A549 (cell line): ENCODE data around the gene OR2V1. TPM values are rescaled to one million over a fixed set of nuclear protein-coding genes. Genes with fewer than 3 reads are reported as not detected.
A peak's percentile ranks its signal among the peaks of the same experiment; 100 is the strongest.

Experiments used
- ATAC-seq, 2 experiments: fragments of 200-7000 bp in 1 of 2; fragments of >200 bp in 1 of 2; cut with Nextera tagmentation in 1 of 2; cut with Tn5 transposase in 1 of 2; 3 replicates each; pipeline versions ENCODE4 v1.8.0 to v1.9.1; 2018 to 2020; ENCODE audit warnings: mild to moderate bottlenecking in 1 of 2, moderate library complexity in 1 of 2
- CTCF ChIA-PET: fragments of 300-600 bp; sonication (Branson Sonifier 250); formaldehyde crosslinking; extraction: SDS; loops from one replicate; lab custom pipeline; 2021; ENCODE audit warnings: antibody characterized with exemption, inconsistent platforms; lab: Yijun Ruan, JAX
- POLR2A ChIA-PET: fragments of 350-600 bp; formaldehyde crosslinking; extraction: SDS; loops from one replicate; lab custom pipeline; 2021; ENCODE audit warnings: antibody characterized with exemption, inconsistent platforms; lab: Yijun Ruan, JAX
- DNase-seq, 2 experiments: peaks; one replicate each; pipeline versions ENCODE4 v3.0.0 to v3.0.0-alpha.2; 2011 to 2016; ENCODE audit warnings: low read depth in 1 of 2, low spot score in 1 of 2
- FAIRE-seq: peaks from 2 replicates; lab custom pipeline; 2011; peaks lifted over from hg19 to GRCh38; lab: Jason Lieb, UNC
- H3K27ac ChIP-seq, 2 experiments: fragments of >200 bp; sonication (Bioruptor Twin); formaldehyde crosslinking; 3 replicates each; pipeline ENCODE4 v1.5.1; 2016 to 2017
- H3K4me1 ChIP-seq: fragments of >200 bp; sonication (Bioruptor Twin); formaldehyde crosslinking; 3 replicates; pipeline ENCODE4 v1.6.1; 2016
- H3K4me2 ChIP-seq: fragments of >200 bp; sonication (Bioruptor Twin); formaldehyde crosslinking; 3 replicates; pipeline ENCODE4 v1.6.1; 2016
- H3K4me3 ChIP-seq: fragments of >200 bp; sonication (Bioruptor Twin); formaldehyde crosslinking; 3 replicates; pipeline ENCODE4 v1.5.1; 2016
- H3K9me3 ChIP-seq: fragments of >200 bp; sonication (Bioruptor Twin); formaldehyde crosslinking; 3 replicates; pipeline ENCODE4 v1.6.1; 2016
- CHD4 ChIP-seq: fragments of 200-600 bp; sonication (generic); IDR thresholded peaks from 2 replicates; pipeline ENCODE4 v1.6.1; 2016; ENCODE audit warnings: antibody characterized with exemption, mild to moderate bottlenecking, borderline replicate concordance
- EHMT2 ChIP-seq: fragments of 200-600 bp; sonication (generic); IDR thresholded peaks from 2 replicates; pipeline ENCODE4 v1.6.1; 2016; ENCODE audit warnings: antibody characterized with exemption, low read depth, mild to moderate bottlenecking, moderate library complexity
- EP300 ChIP-seq, 2 experiments: fragments of >200 bp; sonication (Bioruptor Twin); formaldehyde crosslinking; IDR thresholded peaks; 2 replicates in 1 of 2; 3 replicates in 1 of 2; pipeline ENCODE4 v1.6.1; 2016 to 2017
- FOSB ChIP-seq: fragments of 250-450 bp; sonication (Bioruptor Pico); IDR thresholded peaks from 2 replicates; pipeline ENCODE4 v1.5.0; 2020; ENCODE audit warnings: mild to moderate bottlenecking, moderate library complexity
- MYC ChIP-seq: IDR thresholded peaks from 2 replicates; pipeline ENCODE4 v1.6.1; 2012; ENCODE audit warnings: mild to moderate bottlenecking, inconsistent platforms, low read length, improper control_type of control experiment, borderline replicate concordance
- NFE2L2 ChIP-seq: fragments of 150-350 bp; conservative IDR thresholded peaks from 2 replicates; pipeline ENCODE4 v1.6.1; 2014; ENCODE audit warnings: low read length
- PHF8 ChIP-seq: fragments of 200-600 bp; sonication (generic); IDR thresholded peaks from 2 replicates; pipeline ENCODE4 v1.6.1; 2016; ENCODE audit warnings: low read depth, mild to moderate bottlenecking, antibody characterized with exemption, moderate library complexity, borderline replicate concordance
- POLR2A ChIP-seq: IDR thresholded peaks from 2 replicates; pipeline ENCODE4 v1.6.1; 2012; ENCODE audit warnings: mild to moderate bottlenecking, low read length
- POLR2AphosphoS2 ChIP-seq: conservative IDR thresholded peaks from 2 replicates; pipeline ENCODE4 v1.6.1; 2012; ENCODE audit warnings: low read length, improper control_type of control experiment, inconsistent platforms
- SMC3 ChIP-seq: fragments of >200 bp; sonication (Bioruptor Twin); formaldehyde crosslinking; IDR thresholded peaks from 3 replicates; pipeline ENCODE4 v1.6.1; 2018; ENCODE audit warnings: inconsistent platforms
- TFCP2L1 ChIP-seq: fragments of 250-450 bp; sonication (Bioruptor Pico); IDR thresholded peaks from 2 replicates; pipeline ENCODE4 v1.5.0; 2021; ENCODE audit warnings: mild to moderate bottlenecking
- WGBS: methylation state at CpG from one replicate; pipeline ENCODE4 v1.1.6; 2017; ENCODE audit errors: missing lambda C conversion rate; 5-methylcytosine and 5-hydroxymethylcytosine counted together
- polyA plus RNA-seq, 4 experiments: library from polyadenylated mRNA; depleted of rRNA in 3 of 4; stranded (reverse); fragments of >200 nt; fragmentation: RNase III in 1 of 4; extraction: RNeasy Plus Mini Kit Qiagen cat#74134 plus additional on column Dnase treatment in 1 of 4; gene quantifications; 2 replicates in 3 of 4; 3 replicates in 1 of 4; pipeline ENCODE4 v1.2.3, GENCODE V29; 2011 to 2017
- TF ChIP-seq, protein P1 (sequence below): fragments of >200 bp; sonication (Bioruptor Twin); formaldehyde crosslinking; IDR thresholded peaks from 3 replicates; pipeline ENCODE4 v1.5.1; 2016
- TF ChIP-seq, protein P2 (sequence below): fragments of 250-450 bp; sonication (Bioruptor Pico); IDR thresholded peaks from 2 replicates; pipeline ENCODE4 v1.5.0; 2021; ENCODE audit warnings: mild to moderate bottlenecking, moderate library complexity, borderline replicate concordance
- TF ChIP-seq, protein P3 (sequence below): fragments of 200-600 bp; sonication (generic); IDR thresholded peaks from 2 replicates; pipeline ENCODE4 v1.6.1; 2016; ENCODE audit warnings: antibody characterized with exemption, mild to moderate bottlenecking, moderate library complexity

The OR2V1 gene
- polyA plus RNA-seq, 2 of the 4 experiments (the other 2 are of a cell fraction) = not detected

DNA sequence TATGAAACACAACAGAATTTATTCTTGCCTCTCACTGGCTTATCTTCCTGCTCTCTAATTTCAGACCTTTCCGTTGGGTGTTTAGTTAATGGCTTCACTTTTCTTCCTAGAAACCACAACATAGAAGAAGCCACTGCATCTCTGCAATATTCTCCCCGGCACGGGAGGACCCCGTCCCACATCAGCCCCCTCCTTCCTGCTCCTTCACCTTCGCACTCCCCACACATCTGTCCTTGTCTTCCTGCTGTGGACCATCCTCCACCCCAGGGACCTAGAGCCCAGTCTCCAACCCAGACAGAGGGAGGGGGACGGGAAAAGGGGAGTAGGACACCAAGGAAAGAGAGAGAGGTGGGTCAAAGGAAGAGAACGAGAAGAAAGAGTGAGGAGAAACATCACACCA lies 1.4 kb downstream of the OR2V1 start:
- ChIA-PET POLR2A (no interaction called here), CTCF (no interaction called here)
- Histone ChIP-seq H3K4me1 (peaks cover 18% of the 10 kb centered on the region), H3K4me2 (no peak overlapping the region), H3K27ac (peak overlapping the region in 1 of 2 experiments; percentile 6; a peak in 1 of 6 replicates), H3K9me3 (no peaks in the 10 kb centered on the region), H3K4me3 (no peak overlapping the region)
- FAIRE-seq = no peak
- 53% methylated on average over 7 of the region's 7 CpGs for WGBS
- no peak for DNase-seq
- ATAC-seq = no peak
- no peak for TF ChIP-seq POLR2A
- no peak for TF ChIP-seq PHF8
- TF ChIP-seq, protein P1, sequence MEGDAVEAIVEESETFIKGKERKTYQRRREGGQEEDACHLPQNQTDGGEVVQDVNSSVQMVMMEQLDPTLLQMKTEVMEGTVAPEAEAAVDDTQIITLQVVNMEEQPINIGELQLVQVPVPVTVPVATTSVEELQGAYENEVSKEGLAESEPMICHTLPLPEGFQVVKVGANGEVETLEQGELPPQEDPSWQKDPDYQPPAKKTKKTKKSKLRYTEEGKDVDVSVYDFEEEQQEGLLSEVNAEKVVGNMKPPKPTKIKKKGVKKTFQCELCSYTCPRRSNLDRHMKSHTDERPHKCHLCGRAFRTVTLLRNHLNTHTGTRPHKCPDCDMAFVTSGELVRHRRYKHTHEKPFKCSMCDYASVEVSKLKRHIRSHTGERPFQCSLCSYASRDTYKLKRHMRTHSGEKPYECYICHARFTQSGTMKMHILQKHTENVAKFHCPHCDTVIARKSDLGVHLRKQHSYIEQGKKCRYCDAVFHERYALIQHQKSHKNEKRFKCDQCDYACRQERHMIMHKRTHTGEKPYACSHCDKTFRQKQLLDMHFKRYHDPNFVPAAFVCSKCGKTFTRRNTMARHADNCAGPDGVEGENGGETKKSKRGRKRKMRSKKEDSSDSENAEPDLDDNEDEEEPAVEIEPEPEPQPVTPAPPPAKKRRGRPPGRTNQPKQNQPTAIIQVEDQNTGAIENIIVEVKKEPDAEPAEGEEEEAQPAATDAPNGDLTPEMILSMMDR = no peak

DNA sequence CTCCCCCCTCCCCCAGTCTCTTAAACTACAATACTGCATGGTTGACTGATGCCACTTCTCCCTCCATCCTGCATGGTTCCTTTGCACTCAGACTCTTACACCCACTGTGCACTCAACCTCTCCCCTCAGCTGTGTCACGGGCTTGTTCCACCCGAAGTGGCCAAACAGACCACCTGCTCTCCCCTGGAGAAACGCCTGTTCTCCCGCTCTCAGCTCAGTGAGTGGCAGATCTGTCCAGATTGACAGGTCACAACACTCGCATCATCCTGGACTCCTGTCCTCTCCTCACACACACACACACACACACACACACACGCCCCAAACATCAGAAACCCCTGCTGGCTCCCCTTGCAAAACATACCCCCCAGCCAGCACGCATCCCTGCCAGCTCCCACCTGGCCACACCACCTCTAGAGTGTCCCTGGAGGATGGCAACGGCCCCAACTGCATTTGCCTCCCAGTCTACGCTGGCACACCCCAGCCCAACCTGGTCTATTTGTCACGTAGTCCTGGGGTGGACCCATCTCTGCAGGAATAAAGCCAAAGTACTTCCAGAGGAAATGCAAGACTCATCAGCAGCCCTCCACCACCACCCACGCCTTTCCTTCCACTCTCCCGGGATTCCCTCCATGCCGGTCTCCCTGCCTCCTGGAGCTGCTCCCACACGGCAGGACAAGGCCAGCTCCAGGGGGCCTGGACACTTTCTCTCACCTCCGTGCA lies 2.9 kb downstream of the OR2V1 start:
- H3K4me2 ChIP-seq = no peak overlapping the region
- no peak for FAIRE-seq
- H3K4me3 ChIP-seq = no peak overlapping the region
- 71% methylated on average over 15 of the region's 15 CpGs for WGBS
- no peak for DNase-seq
- ChIA-PET POLR2A (no interaction called here), CTCF (interaction anchor here (0.6 to 1.9 kb wide), 5 partner anchors 10 to 260 kb away, joined by 3 to 5 read pairs (median 4); no protein-coding TSS in a partner anchor)
- no peak for TF ChIP-seq NFE2L2
- TF ChIP-seq MYC = no peak
- TF ChIP-seq, protein P2, sequence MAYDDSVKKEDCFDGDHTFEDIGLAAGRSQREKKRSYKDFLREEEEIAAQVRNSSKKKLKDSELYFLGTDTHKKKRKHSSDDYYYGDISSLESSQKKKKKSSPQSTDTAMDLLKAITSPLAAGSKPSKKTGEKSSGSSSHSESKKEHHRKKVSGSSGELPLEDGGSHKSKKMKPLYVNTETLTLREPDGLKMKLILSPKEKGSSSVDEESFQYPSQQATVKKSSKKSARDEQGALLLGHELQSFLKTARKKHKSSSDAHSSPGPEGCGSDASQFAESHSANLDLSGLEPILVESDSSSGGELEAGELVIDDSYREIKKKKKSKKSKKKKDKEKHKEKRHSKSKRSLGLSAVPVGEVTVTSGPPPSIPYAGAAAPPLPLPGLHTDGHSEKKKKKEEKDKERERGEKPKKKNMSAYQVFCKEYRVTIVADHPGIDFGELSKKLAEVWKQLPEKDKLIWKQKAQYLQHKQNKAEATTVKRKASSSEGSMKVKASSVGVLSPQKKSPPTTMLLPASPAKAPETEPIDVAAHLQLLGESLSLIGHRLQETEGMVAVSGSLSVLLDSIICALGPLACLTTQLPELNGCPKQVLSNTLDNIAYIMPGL (CRISPR knock-in tag) = no peak
- TF ChIP-seq FOSB (CRISPR knock-in tag) = no peak
- no peak for TF ChIP-seq EHMT2
- no peak for TF ChIP-seq TFCP2L1 (CRISPR knock-in tag)
- TF ChIP-seq, protein P1 = no peak
- no peak for TF ChIP-seq EP300 (IDR thresholded peaks at IDR 0.05)
- TF ChIP-seq, protein P3, sequence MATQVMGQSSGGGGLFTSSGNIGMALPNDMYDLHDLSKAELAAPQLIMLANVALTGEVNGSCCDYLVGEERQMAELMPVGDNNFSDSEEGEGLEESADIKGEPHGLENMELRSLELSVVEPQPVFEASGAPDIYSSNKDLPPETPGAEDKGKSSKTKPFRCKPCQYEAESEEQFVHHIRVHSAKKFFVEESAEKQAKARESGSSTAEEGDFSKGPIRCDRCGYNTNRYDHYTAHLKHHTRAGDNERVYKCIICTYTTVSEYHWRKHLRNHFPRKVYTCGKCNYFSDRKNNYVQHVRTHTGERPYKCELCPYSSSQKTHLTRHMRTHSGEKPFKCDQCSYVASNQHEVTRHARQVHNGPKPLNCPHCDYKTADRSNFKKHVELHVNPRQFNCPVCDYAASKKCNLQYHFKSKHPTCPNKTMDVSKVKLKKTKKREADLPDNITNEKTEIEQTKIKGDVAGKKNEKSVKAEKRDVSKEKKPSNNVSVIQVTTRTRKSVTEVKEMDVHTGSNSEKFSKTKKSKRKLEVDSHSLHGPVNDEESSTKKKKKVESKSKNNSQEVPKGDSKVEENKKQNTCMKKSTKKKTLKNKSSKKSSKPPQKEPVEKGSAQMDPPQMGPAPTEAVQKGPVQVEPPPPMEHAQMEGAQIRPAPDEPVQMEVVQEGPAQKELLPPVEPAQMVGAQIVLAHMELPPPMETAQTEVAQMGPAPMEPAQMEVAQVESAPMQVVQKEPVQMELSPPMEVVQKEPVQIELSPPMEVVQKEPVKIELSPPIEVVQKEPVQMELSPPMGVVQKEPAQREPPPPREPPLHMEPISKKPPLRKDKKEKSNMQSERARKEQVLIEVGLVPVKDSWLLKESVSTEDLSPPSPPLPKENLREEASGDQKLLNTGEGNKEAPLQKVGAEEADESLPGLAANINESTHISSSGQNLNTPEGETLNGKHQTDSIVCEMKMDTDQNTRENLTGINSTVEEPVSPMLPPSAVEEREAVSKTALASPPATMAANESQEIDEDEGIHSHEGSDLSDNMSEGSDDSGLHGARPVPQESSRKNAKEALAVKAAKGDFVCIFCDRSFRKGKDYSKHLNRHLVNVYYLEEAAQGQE = no peak
- TF ChIP-seq SMC3 = no peak
- no peak for TF ChIP-seq POLR2AphosphoS2
- no peak for TF ChIP-seq CHD4
- H3K4me1 ChIP-seq = peaks cover 5% of the 10 kb centered on the region
- no peaks in the 10 kb centered on the region for H3K9me3 ChIP-seq
- H3K27ac ChIP-seq = no peak overlapping the region; a peak in 1 of 6 replicates
- no peak; a peak in 1 of 6 replicates for ATAC-seq
